Endothelial cell of umbilical vein (primary cell): ENCODE data around the gene NR1D1. TPM values are rescaled to one million over a fixed set of nuclear protein-coding genes. Genes with fewer than 3 reads are reported as not detected.
A peak's percentile ranks its signal among the peaks of the same experiment; 100 is the strongest.

Experiments used
- BruUV-seq: library from RNA; stranded (reverse); fragments of 400-500 nt; replicated peaks from 2 replicates; lab custom pipeline; 2021; lab: Mats Ljungman, UMichigan
- CTCF ChIA-PET: fragments of 300-600, 350-600 bp; sonication (Branson Sonifier 250); formaldehyde crosslinking; loops from one replicate; lab custom pipeline; 2021; ENCODE audit warnings: antibody characterized with exemption, inconsistent platforms; lab: Charles Lee
- POLR2A ChIA-PET: fragments of 300-600, 350-600 bp; sonication (Branson Sonifier 250); formaldehyde crosslinking; loops from one replicate; lab custom pipeline; 2021; ENCODE audit warnings: antibody characterized with exemption, inconsistent platforms; lab: Charles Lee
- DNase-seq: peaks from one replicate; pipeline ENCODE4 v3.0.0-alpha.2; 2011; ENCODE audit warnings: low read depth, low spot score
- FAIRE-seq: peaks from 2 replicates; lab custom pipeline; 2011; peaks lifted over from hg19 to GRCh38; lab: Jason Lieb, UNC
- H2AFZ ChIP-seq: 2 replicates; pipeline ENCODE4 v1.6.0; 2012; ENCODE audit warnings: low read depth, low read length, control low read depth, inconsistent platforms
- H3K27ac ChIP-seq: 2 replicates; pipeline ENCODE4 v1.5.1; 2011; ENCODE audit warnings: low read depth, mild to moderate bottlenecking, control low read depth, low read length, moderate library complexity; ENCODE audit not compliant: insufficient read depth
- H3K27me3 ChIP-seq, 2 experiments: 2 replicates each; pipeline versions ENCODE4 v1.6.0 to v1.6.1; 2011; ENCODE audit warnings: low read length in 2 of 2, mixed read lengths in 1 of 2; ENCODE audit not compliant: control insufficient read depth in 2 of 2, insufficient read depth in 2 of 2
- H3K36me3 ChIP-seq, 2 experiments: 2 replicates in 1 of 2; 3 replicates in 1 of 2; pipeline ENCODE4 v1.5.1; 2011; ENCODE audit warnings: low read length in 2 of 2, mild to moderate bottlenecking in 1 of 2, moderate library complexity in 1 of 2; ENCODE audit not compliant: control insufficient read depth in 2 of 2, insufficient read depth in 2 of 2; ENCODE audit errors: extremely low read depth in 1 of 2
- H3K4me1 ChIP-seq: 3 replicates; pipeline ENCODE4 v1.5.1; 2011; ENCODE audit warnings: mild to moderate bottlenecking, low read length; ENCODE audit not compliant: control insufficient read depth, insufficient read depth; ENCODE audit errors: extremely low read depth
- H3K4me2 ChIP-seq: 2 replicates; pipeline ENCODE4 v1.6.1; 2011; ENCODE audit warnings: low read length, control low read depth, mixed read lengths; ENCODE audit not compliant: insufficient read depth
- H3K4me3 ChIP-seq, 3 experiments: fragments of 200-600 bp in 1 of 3; sonication (generic), shearing (Covaris generic) in 1 of 3; replicated peaks in 1 of 3; 2 replicates each; pipeline ENCODE4 v1.5.1; 2011 to 2016; ENCODE audit warnings: control low read depth in 3 of 3, low read length in 3 of 3, mild to moderate bottlenecking in 2 of 3, inconsistent platforms in 1 of 3, low read depth in 1 of 3, moderate library complexity in 1 of 3; ENCODE audit not compliant: insufficient read depth in 1 of 3
- H3K79me2 ChIP-seq: 2 replicates; pipeline ENCODE4 v1.6.0; 2012; ENCODE audit warnings: low read length, inconsistent platforms; ENCODE audit not compliant: control insufficient read depth, insufficient read depth
- H3K9ac ChIP-seq: replicated peaks from 2 replicates; pipeline ENCODE3; 2011; ENCODE audit warnings: low read length, control low read depth; ENCODE audit not compliant: insufficient read depth; ENCODE audit errors: extremely low read depth
- H3K9me1 ChIP-seq: replicated peaks from 3 replicates; pipeline ENCODE4 v1.6.0; 2011; ENCODE audit warnings: mild to moderate bottlenecking, low read length; ENCODE audit not compliant: control insufficient read depth, insufficient read depth; ENCODE audit errors: extremely low read depth
- H3K9me3 ChIP-seq: replicated peaks from 2 replicates; pipeline ENCODE4 v1.5.1; 2012; ENCODE audit warnings: low read length, inconsistent platforms; ENCODE audit not compliant: control insufficient read depth, insufficient read depth
- H4K20me1 ChIP-seq: replicated peaks from 2 replicates; pipeline ENCODE3; 2011; ENCODE audit warnings: mild to moderate bottlenecking, low read length; ENCODE audit not compliant: control insufficient read depth, insufficient read depth; ENCODE audit errors: extremely low read depth
- EZH2 ChIP-seq: IDR thresholded peaks from 2 replicates; pipeline ENCODE4 v1.6.1; 2012; ENCODE audit warnings: borderline replicate concordance, low read depth, mild to moderate bottlenecking, moderate library complexity, low read length, inconsistent platforms; ENCODE audit not compliant: severe bottlenecking
- FOS ChIP-seq: IDR thresholded peaks from 2 replicates; pipeline ENCODE4 v1.6.1; 2011; ENCODE audit warnings: mild to moderate bottlenecking, low read length, moderate library complexity, borderline replicate concordance; ENCODE audit not compliant: insufficient read depth
- GATA2 ChIP-seq: IDR thresholded peaks from 2 replicates; pipeline ENCODE4 v1.7.0; 2011; ENCODE audit warnings: low read depth, mild to moderate bottlenecking, moderate library complexity, mixed read lengths, low read length; ENCODE audit not compliant: insufficient read length, insufficient read depth
- JUN ChIP-seq: IDR thresholded peaks from 2 replicates; pipeline ENCODE4 v1.6.1; 2011; ENCODE audit warnings: borderline replicate concordance, low read depth; ENCODE audit not compliant: insufficient read length, insufficient read depth
- MYC ChIP-seq: IDR thresholded peaks from one replicate; pipeline ENCODE4 v1.6.1; 2011; ENCODE audit warnings: mild to moderate bottlenecking, low read depth, low read length
- POLR2A ChIP-seq: IDR thresholded peaks from 2 replicates; pipeline ENCODE4 v1.6.1; 2012; ENCODE audit warnings: low read depth, mild to moderate bottlenecking, control low read depth, low read length
- POLR2AphosphoS5 ChIP-seq: IDR thresholded peaks from 2 replicates; pipeline ENCODE4 v1.6.1; 2012; ENCODE audit warnings: low read depth, mild to moderate bottlenecking, control low read depth, low read length, moderate library complexity; ENCODE audit not compliant: insufficient read depth
- dilution Hi-C: fragments of 300-500 bp; cut with MboI; formaldehyde crosslinking; loops from one replicate; pipeline ENCODE4 v1.15.0; 2019; ENCODE audit warnings: low sequenced_read_pairs; ENCODE audit not compliant: extremely low pct_ligation_motif_present
- intact Hi-C: fragments of 100-400 bp; cut with micrococcal nuclease; formaldehyde crosslinking; loops from one replicate; pipeline ENCODE4 v1.10.0; 2022
- polyA plus RNA-seq, 4 experiments: library from polyadenylated mRNA; depleted of rRNA in 3 of 4; stranded (reverse) in 3 of 4; unstranded in 1 of 4; fragments of >200 nt; gene quantifications; 2 replicates each; pipeline versions ENCODE4 v1.2.1 to v1.2.3, GENCODE V29; 2011 to 2012; ENCODE audit warnings: missing spikeins in 1 of 4
- total RNA-seq: library from RNA; stranded (reverse); gene quantifications from 2 replicates; pipeline ENCODE4 v1.2.3, GENCODE V29; 2021
- TF ChIP-seq, protein P1 (sequence below): IDR thresholded peaks from 2 replicates; pipeline ENCODE4 v1.6.1; 2011; ENCODE audit not compliant: insufficient read depth, insufficient read length
- TF ChIP-seq, protein P2 (sequence below), 2 donors: IDR thresholded peaks; 1 replicate in 1 of 2; 2 replicates in 1 of 2; pipeline ENCODE4 v1.5.1; 2011; ENCODE audit warnings: low read length in 2 of 2, mild to moderate bottlenecking in 2 of 2, moderate library complexity in 2 of 2, control low read depth in 1 of 2, inconsistent platforms in 1 of 2, low read depth in 1 of 2; ENCODE audit not compliant: insufficient read depth in 1 of 2; ENCODE audit errors: extremely low read depth in 1 of 2

The NR1D1 gene
- total and polyA plus RNA-seq, 2 donors (not counting 3 experiments of a cell fraction or from before 2014, with no cell fraction given) = 2.5 to 5.2 TPM

DNA sequence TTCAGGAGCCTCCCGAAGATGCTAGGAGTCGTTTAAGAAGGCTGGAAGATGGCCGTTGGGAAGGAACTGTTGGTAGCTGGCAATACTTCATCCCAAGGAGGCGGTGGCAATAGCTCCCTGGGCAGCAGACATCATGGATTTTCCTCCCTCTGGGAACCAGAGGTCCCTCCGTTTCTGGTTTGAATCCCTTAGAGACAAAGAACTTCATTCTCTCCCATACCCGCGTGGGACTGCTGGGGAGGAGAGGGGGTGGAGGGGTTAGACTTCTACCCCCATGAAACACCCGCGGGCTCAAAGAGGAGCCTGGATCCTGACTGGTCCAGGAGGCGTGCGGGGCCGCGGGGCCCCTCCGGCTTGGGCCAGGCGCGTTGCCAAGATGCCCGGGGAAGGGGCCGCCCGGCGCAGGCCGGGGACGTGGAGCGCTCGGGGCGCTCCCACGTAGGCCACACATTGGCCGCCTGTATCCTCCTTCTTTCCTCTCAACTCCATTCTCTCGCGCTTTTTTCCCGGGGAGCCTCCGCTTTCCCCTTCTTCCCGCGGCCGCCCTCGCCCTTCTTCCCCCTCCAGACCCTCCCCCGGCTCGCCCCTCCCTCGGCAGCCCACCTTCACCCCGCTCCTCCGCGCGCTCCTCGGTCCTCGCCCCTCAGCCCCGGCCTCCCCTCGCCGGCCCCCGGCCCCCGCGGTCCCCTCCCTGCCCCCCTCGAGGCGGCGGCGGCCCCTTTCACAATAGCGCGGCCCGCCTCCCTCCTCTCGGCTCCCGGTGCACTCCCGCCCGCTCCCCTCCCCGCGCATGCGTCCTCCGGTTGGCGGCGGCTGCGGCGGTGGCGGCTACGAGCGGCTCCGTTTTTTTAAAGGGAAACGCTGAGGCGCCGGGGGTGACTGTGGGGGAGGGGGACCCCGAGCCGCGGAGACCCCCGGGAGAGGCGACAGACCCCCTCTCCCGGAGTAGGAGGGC lies 21.1 kb upstream of the NR1D1 start, which contains the start of gene MSL1:
Gene MSL1, plus strand, starts transcription at position 791 of the 955 bp plus-strand sequence. CDS start 642 bp downstream, outside the sequence.
- POLR2A ChIA-PET = interaction anchor here (0.7 to 3.1 kb wide), 7 partner anchors 8 to 21 kb away, joined by 3 to 12 read pairs (median 4); no protein-coding TSS in a partner anchor
- H3K79me2 ChIP-seq = peaks cover 48% of the 10 kb centered on the region
- TF ChIP-seq POLR2AphosphoS5 = peak; percentile 34
- TF ChIP-seq POLR2A = peak; percentile 84
- TF ChIP-seq FOS = no peak
- H3K27ac ChIP-seq = peak within 1 kb of the TSS; percentile 71
- no peaks in the 10 kb centered on the region for H3K9me1 ChIP-seq
- H3K9ac ChIP-seq = peak within 1 kb of the TSS; percentile 96
- CTCF ChIA-PET = interaction anchor here (0.6 to 4.7 kb wide), 11 partner anchors 9 to 107 kb away, joined by 3 to 109 read pairs (median 4); partner anchors contain the start of genes CASC3 and CSF3
- no TSS peak for BruUV-seq
- peaks cover 0 to 2% of the 10 kb centered on the region in 2 experiments for H3K36me3 ChIP-seq
- dilution Hi-C loops = no loop called here
- H3K27me3 ChIP-seq = no peaks in the 10 kb centered on the region
- H3K4me3 ChIP-seq = peak within 1 kb of the TSS; percentile 95 to 100 (median 98)
- DNase-seq (peak; percentile 77), FAIRE-seq (peak; percentile 84)
- H3K4me2 ChIP-seq = peak within 1 kb of the TSS; percentile 96
- peak within 1 kb of the TSS; percentile 82 for H2AFZ ChIP-seq
- peaks cover 6% of the 10 kb centered on the region for H4K20me1 ChIP-seq
- H3K4me1 ChIP-seq = peaks cover 22% of the 10 kb centered on the region
- intact Hi-C loops = loop anchor here (1.0 kb wide), 2 partner anchors 8 to 19 kb away; partner anchors contain the start of gene CASC3
- H3K9me3 ChIP-seq = no peaks in the 10 kb centered on the region

DNA sequence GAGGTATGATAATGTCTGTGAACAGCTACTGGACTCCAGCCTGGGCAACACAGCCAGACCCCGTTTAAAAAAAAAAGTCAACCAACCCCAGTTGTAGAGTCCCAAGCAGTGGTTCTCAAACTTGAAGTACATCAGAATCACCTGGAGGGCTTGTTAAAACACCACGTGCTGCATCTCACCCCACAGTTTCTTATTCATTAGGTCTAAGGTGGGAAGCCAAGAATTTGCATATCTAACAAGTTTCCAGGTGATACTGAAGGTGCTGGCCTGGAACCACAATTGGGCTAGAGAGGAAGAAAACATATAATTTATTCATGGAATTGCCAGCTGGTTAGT lies 14.7 kb upstream of the NR1D1 start:
- no peak for TF ChIP-seq POLR2A
- no peak for TF ChIP-seq POLR2AphosphoS5
- no peak for TF ChIP-seq GATA2
- no peak for TF ChIP-seq FOS
- no peak for TF ChIP-seq EZH2
- TF ChIP-seq, protein P1, sequence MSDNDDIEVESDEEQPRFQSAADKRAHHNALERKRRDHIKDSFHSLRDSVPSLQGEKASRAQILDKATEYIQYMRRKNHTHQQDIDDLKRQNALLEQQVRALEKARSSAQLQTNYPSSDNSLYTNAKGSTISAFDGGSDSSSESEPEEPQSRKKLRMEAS = no peak
- TF ChIP-seq JUN = no peak
- TF ChIP-seq MYC = no peak
- TF ChIP-seq, protein P2, sequence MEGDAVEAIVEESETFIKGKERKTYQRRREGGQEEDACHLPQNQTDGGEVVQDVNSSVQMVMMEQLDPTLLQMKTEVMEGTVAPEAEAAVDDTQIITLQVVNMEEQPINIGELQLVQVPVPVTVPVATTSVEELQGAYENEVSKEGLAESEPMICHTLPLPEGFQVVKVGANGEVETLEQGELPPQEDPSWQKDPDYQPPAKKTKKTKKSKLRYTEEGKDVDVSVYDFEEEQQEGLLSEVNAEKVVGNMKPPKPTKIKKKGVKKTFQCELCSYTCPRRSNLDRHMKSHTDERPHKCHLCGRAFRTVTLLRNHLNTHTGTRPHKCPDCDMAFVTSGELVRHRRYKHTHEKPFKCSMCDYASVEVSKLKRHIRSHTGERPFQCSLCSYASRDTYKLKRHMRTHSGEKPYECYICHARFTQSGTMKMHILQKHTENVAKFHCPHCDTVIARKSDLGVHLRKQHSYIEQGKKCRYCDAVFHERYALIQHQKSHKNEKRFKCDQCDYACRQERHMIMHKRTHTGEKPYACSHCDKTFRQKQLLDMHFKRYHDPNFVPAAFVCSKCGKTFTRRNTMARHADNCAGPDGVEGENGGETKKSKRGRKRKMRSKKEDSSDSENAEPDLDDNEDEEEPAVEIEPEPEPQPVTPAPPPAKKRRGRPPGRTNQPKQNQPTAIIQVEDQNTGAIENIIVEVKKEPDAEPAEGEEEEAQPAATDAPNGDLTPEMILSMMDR (IDR thresholded peaks at IDR 0.05; ENCODE audit: extremely low read depth in 1 of 2, insufficient read depth in 1 of 2, low read depth in 1 of 2, low read length in 2 of 2) = no peak
- no peak for DNase-seq
- no peaks in the 10 kb centered on the region for H3K79me2 ChIP-seq
- no peaks in the 10 kb centered on the region for H3K27me3 ChIP-seq
- no TSS peak for BruUV-seq
- H3K9me3 ChIP-seq = no peaks in the 10 kb centered on the region
- ChIA-PET POLR2A (interaction anchor here (0.5 kb wide), 1 partner anchor 122 kb away, joined by 5 read pairs; no protein-coding TSS in a partner anchor), CTCF (interaction anchor here (0.8 to 5.8 kb wide), 6 partner anchors 20 to 177 kb away, joined by 3 to 62 read pairs (median 12); partner anchors contain the start of gene THRA)
- no peak for FAIRE-seq
- no peak overlapping the region for H3K27ac ChIP-seq
- dilution Hi-C loops = no loop called here
- no peak overlapping the region for H3K9ac ChIP-seq
- peaks cover 37% of the 10 kb centered on the region for H3K4me1 ChIP-seq
- no peak overlapping the region for H3K4me2 ChIP-seq
- H2AFZ ChIP-seq = no peak overlapping the region
- no peak overlapping the region for H3K4me3 ChIP-seq
- H3K36me3 ChIP-seq = no peaks in the 10 kb centered on the region
- intact Hi-C loops = no loop called here
- H3K9me1 ChIP-seq = no peaks in the 10 kb centered on the region
- no peaks in the 10 kb centered on the region for H4K20me1 ChIP-seq
